ENCODE measurements around the gene IER5L. TPM values are rescaled to one million over a fixed set of nuclear protein-coding genes. Genes with fewer than 3 reads are reported as not detected.

Gene IER5L
- total and polyA plus RNA-seq, 9 of the 15 experiments (the other 6 are each of a cell fraction or from before 2014, with no cell fraction given), result 0.14 to 11.9 (median 0.52) TPM

GRCh38 chr9:129183495-129184218, 5.6 kb upstream of the IER5L start:
- no peak overlapping the region; the same call in 1 of the 2 replicates for H3K4me2 ChIP-seq (ENCODE audit: insufficient read depth, low read length)
- H3K4me1 ChIP-seq (replicated peaks in 1 of 2; ENCODE audit: control insufficient read depth in 2 of 2, insufficient read depth in 2 of 2, low read length in 2 of 2), result peaks cover 8 to 27% of the 10 kb centered on the region in 2 experiments; a peak in 4 of 5 replicates
- TF ChIP-seq MLLT1 (IDR thresholded peaks at IDR 0.05), result peak in 1 of 2 experiments; percentile 99; a peak in 2 of 4 replicates
- TF ChIP-seq KDM5B (IDR thresholded peaks at IDR 0.05; ENCODE audit: insufficient replicate concordance, low read depth, low read length), result no peak
- TF ChIP-seq COPS2 (conservative IDR thresholded peaks at IDR 0.05), result no peak
- no peak for TF ChIP-seq GATAD2B (IDR thresholded peaks at IDR 0.05; ENCODE audit: borderline replicate concordance)
- TF ChIP-seq L3MBTL2 (IDR thresholded peaks at IDR 0.05), result 0 out of 2 replicates have a peak, but pooled peaks have one; percentile 4
- TF ChIP-seq TFAP4 (CRISPR knock-in tag; IDR thresholded peaks at IDR 0.05; ENCODE audit: borderline replicate concordance), result peak; percentile 89
- TF ChIP-seq STAT5A (IDR thresholded peaks at IDR 0.05; ENCODE audit: borderline replicate concordance, low read length), result no peak
- TF ChIP-seq ZBTB17 (CRISPR knock-in tag; IDR thresholded peaks at IDR 0.05), result peak; percentile 98
- TF ChIP-seq ZMIZ1 (IDR thresholded peaks at IDR 0.05; ENCODE audit: low read depth in 2 of 2, low read length in 2 of 2), result peak in 1 of 2 experiments; percentile 87; a peak in 2 of 4 replicates

More at GRCh38 chr9:129183495-129184218, 5.6 kb upstream of the IER5L start:
- H3K9me3 ChIP-seq (replicated peaks; ENCODE audit: control insufficient read depth, insufficient read depth, low read depth, low read length), result peaks cover 6% of the 10 kb centered on the region; the same call in 1 of the 2 replicates
- peak in 3 of 4 experiments; percentile 34 to 36 (median 34) for DNase-seq (ENCODE audit: extremely low read depth in 1 of 4, low spot score in 3 of 4)
- H3K79me2 ChIP-seq (ENCODE audit: control insufficient read depth, insufficient read depth, low read length), result no peaks in the 10 kb centered on the region
- FAIRE-seq, result peak; percentile 37
- no peaks in the 10 kb centered on the region for H3K36me3 ChIP-seq (ENCODE audit: control insufficient read depth, insufficient read depth, low read length)
- peak; percentile 47 for ATAC-seq
- WGBS (ENCODE audit: insufficient coverage, low coverage, missing lambda C conversion rate), result 54% methylated on average over 6 of the region's 6 CpGs
- peak overlapping the region; percentile 85; the same call in 1 of the 2 replicates for H2AFZ ChIP-seq (ENCODE audit: low read depth, low read length)
- intact Hi-C loops (cut with micrococcal nuclease), result no loop called here
- H3K9me1 ChIP-seq (ENCODE audit: control insufficient read depth, insufficient read depth, low read length), result no peaks in the 10 kb centered on the region
- no peak overlapping the region for H3K9ac ChIP-seq (ENCODE audit: insufficient read depth in 1 of 2, low read depth in 2 of 2, low read length in 2 of 2)
- no peak overlapping the region for H3K4me3 ChIP-seq
- H4K20me1 ChIP-seq (replicated peaks; ENCODE audit: control insufficient read depth, insufficient read depth, low read length), result no peaks in the 10 kb centered on the region
- H3K27ac ChIP-seq (ENCODE audit: extremely low read depth, low read depth, low read length), result no peak overlapping the region
- POLR2A ChIA-PET, result interaction anchor here (0.6 to 1.9 kb wide), 6 partner anchors 10 to 445 kb away, joined by 3 to 10 read pairs (median 4); no protein-coding TSS in a partner anchor
- in situ Hi-C loops (cut with MboI), result no loop called here
- CTCF ChIA-PET (ENCODE audit: low intra/inter-chr PET ratio), result no interaction called here
- no peaks in the 10 kb centered on the region; a peak in 1 of 5 replicates for H3K27me3 ChIP-seq (ENCODE audit: control insufficient read depth in 2 of 2, insufficient read depth in 2 of 2, low read length in 2 of 2)
- BruUV-seq (replicated peaks), result no TSS peak

Measured in K562 (cell line).